Stimulated activated CD8-positive, alpha-beta memory T cell treated with anti-CD3 and anti-CD28 coated beads, Interleukin-7, amount 100 ng/mL, for 1 hour (primary cell): ENCODE measurements around the gene USP8.

ENCODE experiments used
- DNase-seq, 2 donors: peaks; one replicate each; pipeline ENCODE4 v3.0.0-alpha.2; 2020; ENCODE audit warnings: low read depth in 2 of 2

USP8 gene

DNA sequence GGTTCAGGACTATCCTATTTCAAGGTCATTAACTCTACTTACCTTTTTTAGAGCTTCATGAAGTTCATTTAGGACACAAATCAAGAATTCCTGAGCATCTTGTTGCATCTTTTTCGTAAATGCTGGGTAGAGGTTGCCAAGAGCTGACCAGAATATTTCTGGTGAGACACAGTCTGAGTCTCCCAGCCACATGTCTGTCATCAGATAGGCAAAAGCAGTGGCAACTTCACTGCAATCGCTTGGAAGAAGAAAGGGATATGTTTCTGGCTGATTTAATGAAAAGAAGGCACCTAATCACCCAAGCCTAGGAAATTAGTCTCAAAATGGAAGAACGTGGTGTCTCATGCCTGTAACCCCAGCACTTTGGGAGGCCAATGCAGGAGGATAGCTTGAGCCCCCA, 119.4 kb downstream of the USP8 start:
- no peak for DNase-seq

DNA sequence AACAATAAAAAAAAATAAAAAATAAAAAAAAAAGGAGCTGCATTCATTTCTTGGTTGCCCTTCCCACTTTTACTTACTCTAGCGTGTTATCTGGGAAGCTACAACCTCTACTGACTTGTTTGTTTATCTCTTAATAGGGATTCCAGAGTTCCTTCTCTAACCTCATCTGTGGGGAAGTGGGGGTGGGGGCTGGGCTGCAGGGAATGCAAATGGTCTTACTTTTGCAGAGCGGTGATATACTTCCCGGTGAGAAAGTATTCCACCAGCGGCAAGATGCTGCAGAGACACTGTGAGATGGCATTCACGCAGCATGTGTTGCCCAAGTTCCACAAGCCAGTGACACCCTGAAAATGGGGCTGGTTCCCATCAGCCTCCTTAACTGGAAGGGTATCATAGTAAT, 120.2 kb downstream of the USP8 start:
- DNase-seq: no peak

DNA sequence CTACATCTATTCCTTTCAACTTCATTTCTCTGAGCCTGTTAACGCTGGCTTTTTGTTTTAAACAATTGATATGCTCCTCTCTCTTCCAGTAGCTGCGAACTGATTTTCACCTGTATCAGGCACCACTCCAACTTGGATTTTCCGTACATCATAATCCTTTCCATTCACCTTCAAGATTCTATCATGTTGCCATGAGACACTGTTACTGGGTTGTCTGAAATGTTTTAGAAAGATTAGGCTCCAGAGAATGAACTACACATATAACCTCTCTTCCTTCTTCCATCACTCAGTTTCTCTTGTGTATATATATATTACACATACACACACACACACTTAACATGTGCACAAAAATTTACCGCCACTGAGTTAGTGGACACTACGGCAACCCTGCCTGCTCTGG, 122.4 kb downstream of the USP8 start, which contains the start of gene USP50:
USP50 (minus strand) TSS at position 101 of the 400 bp plus-strand sequence. CDS start 141 bp downstream, outside the sequence.
- no peak for DNase-seq

DNA sequence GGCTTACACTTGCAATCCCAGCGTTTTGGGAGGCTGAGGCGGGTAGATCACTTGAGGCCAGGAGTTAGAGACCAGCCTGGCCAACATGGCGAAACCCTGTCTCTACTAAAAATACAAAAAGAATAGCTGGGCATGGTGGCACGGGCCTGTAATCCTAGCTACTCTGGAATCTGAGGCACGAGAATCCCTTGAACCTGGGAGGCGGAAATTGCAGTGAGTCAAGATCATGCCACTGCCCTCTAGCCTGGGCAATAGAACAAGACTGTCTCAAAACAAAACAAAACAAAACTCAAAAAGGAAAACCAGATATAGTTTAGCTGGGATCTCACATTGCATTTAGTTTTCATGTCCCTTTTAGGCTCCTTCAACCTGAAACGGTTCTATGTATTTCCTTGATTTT, 125.1 kb downstream of the USP8 start:
- DNase-seq: no peak

DNA sequence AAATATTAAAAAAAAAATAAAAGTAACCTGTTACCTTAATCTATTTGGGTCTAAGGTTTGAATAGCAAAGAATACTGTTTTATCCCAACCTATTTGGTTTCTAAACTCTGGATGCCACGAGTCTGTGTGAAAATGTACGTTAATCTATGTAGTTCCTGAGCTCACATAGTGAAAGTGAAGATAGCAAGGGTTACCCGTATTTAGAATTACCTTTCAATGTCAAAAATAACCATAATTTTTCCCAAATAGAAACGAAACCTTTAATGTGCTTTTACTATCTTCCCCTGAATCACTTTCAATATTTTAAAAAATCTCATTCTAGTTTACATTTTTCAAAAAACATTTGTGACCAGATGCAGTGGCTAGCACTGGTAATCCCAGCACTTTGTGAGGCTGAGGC, 128.0 kb downstream of the USP8 start:
- DNase-seq: no peak

DNA sequence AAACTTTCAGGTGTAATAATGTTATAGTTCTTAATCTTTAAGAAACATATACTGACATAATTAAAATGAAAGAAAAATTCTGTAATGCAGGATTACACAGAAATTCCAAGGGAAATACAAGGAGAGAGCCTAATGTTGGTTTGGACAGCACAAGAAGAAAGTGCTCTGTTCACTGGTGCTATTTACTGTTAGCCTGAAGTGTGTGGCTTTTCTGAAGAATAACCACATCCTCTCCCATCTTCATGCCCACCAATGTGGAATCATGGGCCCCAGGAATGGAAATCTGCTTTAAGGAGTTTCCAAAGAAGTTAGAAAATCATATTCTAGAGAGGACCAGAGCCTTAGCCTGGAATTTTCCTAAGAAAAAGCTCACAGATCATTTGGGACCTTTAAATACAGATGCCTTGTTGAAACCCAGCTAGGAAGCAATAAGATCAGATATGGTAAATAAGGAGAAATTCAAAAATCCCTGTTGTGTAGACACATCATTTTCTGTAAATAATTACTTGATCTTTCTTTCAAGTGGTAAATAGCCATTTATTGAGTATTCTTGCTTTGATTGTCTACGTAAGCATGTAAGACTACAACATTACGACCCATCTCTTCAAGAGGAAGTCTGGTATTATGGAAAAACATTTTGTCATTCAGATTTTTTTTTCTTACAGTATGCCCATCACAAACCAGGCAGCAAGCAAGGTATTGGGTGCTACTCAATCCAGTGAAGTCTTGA, 132.6 kb downstream of the USP8 start:
- no peak for DNase-seq

DNA sequence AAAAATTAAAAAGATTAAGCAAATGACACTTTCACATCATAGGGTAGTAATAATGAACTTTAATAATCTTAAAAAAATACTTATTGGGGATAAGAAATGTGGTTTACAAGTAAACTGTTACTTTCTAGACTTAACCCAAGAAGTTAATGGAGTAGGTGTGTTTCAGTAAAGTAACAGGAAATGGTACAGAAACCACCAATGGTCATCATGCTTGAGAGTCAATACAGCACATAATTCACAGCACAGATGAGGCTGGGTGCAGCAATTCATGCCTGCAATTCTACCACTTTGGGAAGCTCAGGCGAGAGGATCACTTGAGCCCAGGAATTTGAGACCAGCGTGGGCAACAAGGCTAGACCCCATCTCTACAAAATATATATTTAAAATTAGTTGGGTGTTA, 133.8 kb downstream of the USP8 start:
- no peak for DNase-seq

DNA sequence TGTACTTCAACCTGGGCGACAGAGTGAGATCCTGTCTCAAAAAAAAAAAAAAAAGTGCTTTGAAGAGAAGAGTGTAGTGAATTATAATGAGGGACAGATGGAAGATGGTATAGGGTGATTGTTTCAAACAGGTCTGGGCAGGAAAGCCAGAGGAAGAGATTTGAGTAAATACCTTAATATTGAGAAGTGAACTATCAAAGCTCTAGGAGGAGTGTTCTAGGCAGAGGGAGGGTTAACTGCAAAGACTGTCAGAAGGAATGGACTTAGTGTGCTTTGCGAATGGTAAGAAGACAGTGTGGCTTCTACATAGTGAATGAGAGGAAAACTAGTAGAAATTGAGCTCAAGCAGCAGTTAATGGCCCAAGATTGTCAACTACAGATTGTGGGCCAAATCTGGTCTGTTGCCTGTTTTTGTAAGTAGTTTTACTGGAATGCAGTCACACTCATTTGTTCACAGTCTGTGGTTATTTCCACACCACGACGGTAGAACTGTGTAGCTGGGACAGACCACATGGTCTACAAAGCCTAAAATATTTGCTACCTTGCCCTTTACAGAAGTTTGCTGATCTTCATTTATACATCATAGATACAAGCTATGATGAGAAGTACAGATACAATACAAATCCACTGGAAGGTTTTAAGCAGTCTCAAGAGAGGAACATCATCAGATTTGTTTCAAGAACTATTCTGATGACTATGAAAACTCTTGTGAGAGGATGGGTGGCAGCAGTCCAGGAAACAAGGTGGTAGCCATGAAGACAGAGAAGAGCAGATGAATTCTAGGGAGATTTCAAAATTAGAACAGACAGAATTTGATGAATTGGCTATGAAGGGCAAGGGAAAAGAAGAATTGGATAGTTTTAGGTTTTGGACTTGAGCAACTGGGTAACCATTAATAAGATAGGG, 138.8 kb downstream of the USP8 start:
- DNase-seq: no peak

DNA sequence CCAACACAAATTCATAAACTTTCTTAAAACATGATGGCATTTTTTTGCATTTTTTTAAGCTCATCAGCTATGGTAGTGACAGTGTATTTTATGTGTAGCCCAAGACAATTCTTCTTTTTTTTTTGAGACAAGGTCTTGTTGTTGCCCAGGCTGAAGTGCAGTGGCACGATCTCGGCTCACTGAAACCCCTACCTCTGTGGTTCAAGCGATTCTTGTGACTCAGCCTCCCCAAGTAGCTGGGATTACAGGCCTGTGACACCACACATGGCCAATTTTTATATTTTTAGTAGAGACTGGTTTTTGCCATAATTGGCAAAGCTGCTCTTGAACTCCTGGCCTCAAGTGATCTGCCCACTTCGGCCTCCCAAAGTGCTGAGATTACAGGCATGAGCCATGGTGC, 139.6 kb downstream of the USP8 start:
- DNase-seq: no peak
